HG03095 (cell line): ENCODE data around the gene CDC42BPB.

ENCODE experiments used
- ATAC-seq: cut with Tn5 transposase; IDR thresholded peaks from one replicate; pipeline ENCODE4 v1.9.1; 2021; ENCODE audit warnings: moderate library complexity; ENCODE audit not compliant: unreplicated experiment

CDC42BPB gene

GRCh38 chr14:102916347-102917055 lies 140.8 kb downstream of the CDC42BPB start:
- ATAC-seq = no peak

- ATAC-seq = no peak
Measured at GRCh38 chr14:102915292-102916110, 141.8 kb downstream of the CDC42BPB start.

GRCh38 chr14:102914474-102915291 lies 142.7 kb downstream of the CDC42BPB start:
- no peak for ATAC-seq

- no peak for ATAC-seq
Measured at GRCh38 chr14:102913341-102914211, 143.8 kb downstream of the CDC42BPB start.

GRCh38 chr14:102911991-102912761 lies 145.2 kb downstream of the CDC42BPB start:
- ATAC-seq = no peak

- ATAC-seq = no peak
Measured at GRCh38 chr14:102911541-102911951, 145.8 kb downstream of the CDC42BPB start.

GRCh38 chr14:102910442-102910841 lies 146.9 kb downstream of the CDC42BPB start:
- no peak for ATAC-seq

GRCh38 chr14:102909911-102910310 lies 147.4 kb downstream of the CDC42BPB start:
- no peak for ATAC-seq

GRCh38 chr14:102909462-102909861 lies 147.9 kb downstream of the CDC42BPB start:
- ATAC-seq = no peak

GRCh38 chr14:102908766-102909455 lies 148.4 kb downstream of the CDC42BPB start:
- no peak for ATAC-seq

- no peak for ATAC-seq
Measured at GRCh38 chr14:102907980-102908730, 149.2 kb downstream of the CDC42BPB start.

- no peak for ATAC-seq
Measured at GRCh38 chr14:102907303-102907844, 150.0 kb downstream of the CDC42BPB start.

GRCh38 chr14:102906616-102907302 lies 150.6 kb downstream of the CDC42BPB start:
- no peak for ATAC-seq

- no peak for ATAC-seq
Measured at GRCh38 chr14:102905116-102906108, 151.9 kb downstream of the CDC42BPB start.

- no peak for ATAC-seq
Measured at GRCh38 chr14:102903889-102904512, 153.3 kb downstream of the CDC42BPB start.
